ENCODE results near the gene CACFD1.

The CACFD1 gene

DNA sequence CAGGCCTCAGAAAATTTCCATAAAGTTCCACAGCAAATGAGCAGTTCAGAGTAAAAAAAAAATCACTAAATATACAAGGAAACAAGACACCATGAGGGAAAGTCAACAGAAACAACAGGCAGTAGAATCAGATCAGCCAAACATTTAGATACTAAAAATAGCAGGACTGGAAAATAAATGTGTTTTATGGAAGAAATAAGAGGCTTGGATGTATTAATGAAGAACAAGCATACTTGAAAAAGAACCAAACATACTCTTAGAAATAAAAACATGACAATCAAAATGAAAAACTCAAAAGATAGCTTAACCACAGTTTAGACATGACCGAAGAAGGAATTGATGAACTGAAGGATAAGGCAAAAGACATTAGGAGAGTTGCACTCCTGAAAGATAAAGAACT, 42.3 kb downstream of the CACFD1 start:
- DNase-seq, result no peak

DNA sequence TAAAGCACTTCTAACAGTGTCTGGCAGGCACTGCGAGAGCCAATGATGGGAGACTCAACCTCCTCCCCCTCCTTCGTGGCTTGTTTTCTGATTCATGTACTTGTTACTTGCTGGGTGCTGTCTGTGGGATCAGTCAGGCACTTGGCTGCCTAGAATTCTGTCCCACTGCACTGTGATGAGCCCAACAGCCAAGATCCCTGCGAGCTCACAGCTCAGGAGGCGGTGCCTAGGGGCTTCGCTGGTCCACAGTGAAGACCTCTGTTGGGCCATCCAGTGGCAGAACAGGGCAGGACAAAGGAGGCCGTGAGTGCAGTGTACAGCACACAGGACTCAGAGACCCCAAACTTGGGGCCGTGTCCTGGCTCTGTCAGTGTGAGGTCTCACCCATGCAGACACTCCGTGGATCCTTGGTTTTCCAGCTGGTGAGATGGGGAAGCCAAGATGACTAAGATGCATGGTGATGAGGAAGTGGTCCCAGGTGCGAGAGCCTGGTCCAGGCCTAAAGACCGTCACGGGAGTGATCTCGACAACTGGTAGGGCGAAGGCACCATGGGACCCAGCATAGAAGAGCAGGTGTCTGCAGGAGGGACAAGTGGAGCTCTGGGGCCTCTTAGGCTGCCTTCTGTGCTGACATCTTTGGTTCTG, 45.5 kb downstream of the CACFD1 start:
- no peak for DNase-seq

GRCh38 chr9:133505901-133506652, 46.3 kb downstream of the CACFD1 start:
- DNase-seq, result no peak

DNA sequence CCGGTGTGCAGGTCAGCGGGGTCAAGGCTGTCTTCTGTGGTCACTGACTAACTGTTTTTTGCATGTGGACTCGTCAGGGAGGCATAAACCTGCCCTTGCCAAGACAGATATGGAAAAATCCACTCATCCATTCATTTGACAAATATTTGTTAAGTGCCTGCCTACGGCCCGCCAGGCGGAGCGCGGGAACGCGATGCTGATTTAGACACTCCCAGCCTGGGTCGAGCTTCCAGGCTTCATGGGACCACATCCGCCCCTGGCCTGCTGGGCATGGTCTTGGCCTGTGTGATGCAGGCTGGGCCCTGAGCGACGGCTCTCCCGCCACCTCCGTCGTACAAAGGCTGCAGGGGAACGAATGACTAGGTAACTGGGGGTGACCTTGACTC, 46.9 kb downstream of the CACFD1 start:
- no peak for DNase-seq

GRCh38 chr9:133507246-133507965, 47.6 kb downstream of the CACFD1 start:
- DNase-seq, result no peak

DNA sequence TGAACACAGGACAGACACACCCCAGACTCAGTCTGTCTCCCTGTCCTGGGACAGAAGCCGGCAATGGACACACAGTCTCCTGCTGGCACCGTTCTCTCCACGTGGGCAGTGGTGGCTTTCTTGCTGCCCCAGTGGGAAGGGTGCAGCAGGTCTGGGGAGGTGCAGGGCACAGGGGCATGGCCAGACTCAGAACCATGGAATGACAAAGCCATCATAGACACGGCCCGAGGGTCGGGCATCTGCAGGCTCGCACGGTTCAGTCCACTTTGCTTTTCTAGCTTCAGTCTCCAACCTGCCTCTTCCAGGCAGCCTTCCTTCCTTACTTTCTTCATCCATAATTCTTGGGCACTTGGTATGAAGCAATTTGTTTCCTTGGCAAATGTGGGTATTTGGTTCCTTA, 48.3 kb downstream of the CACFD1 start:
- no peak for DNase-seq

DNA sequence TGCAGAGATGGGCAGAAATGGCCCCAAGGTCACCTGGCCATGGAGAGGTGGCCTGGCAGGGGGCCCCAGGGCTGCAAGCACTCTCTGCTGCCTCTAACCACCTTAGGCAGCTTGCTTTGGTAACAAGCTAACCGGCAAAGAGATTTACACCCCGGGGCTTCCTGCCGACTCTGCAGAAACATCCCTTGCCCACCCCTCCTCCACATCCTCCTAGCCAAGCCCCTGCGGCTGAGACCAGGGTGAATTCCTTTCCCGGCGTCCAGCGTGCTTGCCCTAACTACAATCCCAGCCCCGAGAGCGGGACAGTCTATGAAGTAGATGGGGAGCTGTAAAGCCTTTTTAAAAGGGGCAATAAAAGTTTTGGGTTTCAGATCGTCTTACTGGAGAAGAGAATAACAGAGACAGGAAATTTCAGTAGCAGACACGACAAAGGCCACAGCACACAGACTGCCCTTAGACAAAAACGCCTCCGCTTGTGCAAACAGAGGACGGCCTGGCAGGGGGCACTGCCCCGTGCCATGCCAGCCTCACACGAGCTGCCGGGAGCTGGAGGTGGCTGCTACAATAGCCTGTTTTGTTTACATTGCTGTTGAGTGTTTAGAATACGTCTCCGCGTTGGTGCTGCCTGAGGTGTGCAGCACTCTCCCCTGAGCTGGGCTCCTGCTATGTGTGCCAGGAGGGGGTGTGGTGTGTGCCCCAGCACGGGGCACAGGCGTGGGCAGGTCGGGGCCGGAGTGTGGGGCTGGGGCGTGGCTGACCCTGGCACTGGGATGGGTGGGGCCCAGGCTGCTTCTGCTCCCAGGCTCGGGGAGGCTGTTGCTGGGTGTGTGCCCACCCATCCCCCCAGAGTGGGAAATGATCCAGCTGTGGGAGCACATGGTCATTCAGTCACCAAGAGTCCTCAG, 49.7 kb downstream of the CACFD1 start:
- DNase-seq, result no peak

DNA sequence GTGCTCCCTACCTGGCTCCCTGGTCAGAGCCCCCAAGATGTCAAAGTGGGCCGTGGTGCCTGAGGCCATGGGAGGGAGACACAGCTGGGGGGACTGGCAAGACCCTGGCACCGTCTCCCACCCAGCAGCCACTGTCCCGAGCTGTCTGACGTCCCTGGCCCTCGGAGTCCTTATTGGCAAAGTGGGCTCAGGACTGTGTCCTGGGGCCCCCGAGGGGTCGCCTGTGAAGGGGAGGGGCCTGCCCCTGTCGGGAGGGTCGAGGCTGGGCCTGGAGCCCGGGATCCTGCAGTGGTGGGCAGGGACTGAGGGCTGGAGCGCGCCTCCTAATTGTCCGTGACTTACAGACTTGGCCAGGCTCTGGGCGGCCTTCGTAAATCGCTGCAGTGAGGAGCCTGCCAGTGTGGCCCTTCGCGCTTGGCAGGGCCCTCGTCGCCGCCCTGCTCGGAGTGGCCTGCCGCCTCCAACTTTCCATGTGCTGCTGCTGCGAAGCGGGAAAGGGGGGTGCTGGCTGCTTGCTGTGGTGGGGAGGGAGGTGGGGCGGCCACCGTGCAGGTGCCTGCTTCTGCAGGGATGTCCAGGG, 51.2 kb downstream of the CACFD1 start:
- DNase-seq, result no peak

DNA sequence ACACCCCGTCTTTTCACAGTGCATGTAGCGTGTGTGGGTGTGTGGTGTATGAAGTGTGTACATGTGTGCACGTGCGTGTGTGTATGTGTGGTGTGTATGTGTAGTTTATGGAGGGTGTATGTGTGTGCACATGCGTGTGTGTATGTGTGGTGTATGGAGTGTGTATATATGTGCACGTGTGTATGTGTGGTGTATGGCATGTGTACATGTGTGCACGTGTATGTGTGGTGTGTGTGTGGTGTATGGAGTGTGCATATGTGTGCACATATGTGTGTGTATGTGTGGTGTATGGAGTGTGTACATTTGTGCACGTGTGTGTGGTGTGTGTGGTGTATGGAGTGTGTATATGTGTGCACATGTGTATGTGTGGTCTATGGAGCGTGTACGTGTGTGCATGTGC, 51.8 kb downstream of the CACFD1 start:
- no peak for DNase-seq

- no peak for DNase-seq
Observed at GRCh38 chr9:133512253-133513213, 52.8 kb downstream of the CACFD1 start.

GRCh38 chr9:133513214-133514100, 53.7 kb downstream of the CACFD1 start:
- DNase-seq, result no peak

GRCh38 chr9:133514460-133515239, 54.9 kb downstream of the CACFD1 start:
- no peak for DNase-seq

DNA sequence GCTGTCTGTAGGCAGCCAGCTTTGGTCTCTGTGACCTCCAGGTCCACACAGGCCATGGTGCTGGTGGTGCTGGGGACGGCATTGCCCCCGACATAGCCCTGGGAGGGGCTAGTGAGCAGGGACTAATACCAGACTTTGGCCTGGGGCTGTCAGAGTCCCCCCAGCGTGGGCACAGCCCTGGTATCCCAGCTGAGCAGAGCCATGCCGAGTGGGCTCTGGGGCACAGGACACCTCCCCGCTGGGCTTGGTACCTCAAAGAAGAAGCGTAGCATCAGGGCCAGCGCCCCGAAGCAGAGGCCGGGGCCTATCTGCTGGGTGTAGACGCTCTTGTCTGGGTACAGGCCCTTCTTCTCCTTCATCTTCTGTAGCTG, 55.4 kb downstream of the CACFD1 start:
- no peak for DNase-seq

GRCh38 chr9:133515615-133516255, 56.0 kb downstream of the CACFD1 start:
- no peak for DNase-seq

DNA sequence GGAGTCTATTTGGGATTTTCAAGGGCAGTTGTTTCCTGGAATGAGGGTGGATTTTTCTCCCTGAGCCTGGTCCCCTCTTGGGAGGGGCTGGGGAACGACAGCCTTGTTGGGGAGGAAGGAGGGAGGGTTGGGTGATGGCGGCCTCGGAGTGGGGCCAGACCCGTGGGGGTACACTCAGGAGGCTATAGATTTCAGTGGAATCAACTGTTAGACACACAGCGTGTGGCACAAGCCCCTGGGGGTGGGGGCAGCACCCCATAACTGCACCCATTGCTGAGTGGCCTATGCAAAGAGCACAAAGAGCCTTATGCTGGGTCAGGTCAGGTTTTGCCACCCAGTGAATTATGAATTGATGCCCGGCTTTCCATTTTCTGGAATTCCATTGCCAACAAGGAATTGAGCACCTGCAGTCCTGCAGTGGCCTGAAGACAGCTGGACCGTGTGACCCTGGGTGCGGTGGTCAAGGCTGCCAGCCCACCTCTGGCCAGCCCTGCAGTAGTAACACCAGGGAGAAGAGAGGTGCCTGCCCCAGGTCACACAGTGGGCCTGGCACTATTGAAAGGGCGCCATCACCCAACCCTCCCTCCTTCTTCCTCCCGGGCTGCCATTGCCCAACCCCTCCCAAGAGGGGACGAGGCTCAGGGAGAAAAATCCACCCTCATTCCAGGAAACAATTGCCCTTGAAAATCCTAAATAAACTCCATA, 56.6 kb downstream of the CACFD1 start:
- no peak for DNase-seq

DNA sequence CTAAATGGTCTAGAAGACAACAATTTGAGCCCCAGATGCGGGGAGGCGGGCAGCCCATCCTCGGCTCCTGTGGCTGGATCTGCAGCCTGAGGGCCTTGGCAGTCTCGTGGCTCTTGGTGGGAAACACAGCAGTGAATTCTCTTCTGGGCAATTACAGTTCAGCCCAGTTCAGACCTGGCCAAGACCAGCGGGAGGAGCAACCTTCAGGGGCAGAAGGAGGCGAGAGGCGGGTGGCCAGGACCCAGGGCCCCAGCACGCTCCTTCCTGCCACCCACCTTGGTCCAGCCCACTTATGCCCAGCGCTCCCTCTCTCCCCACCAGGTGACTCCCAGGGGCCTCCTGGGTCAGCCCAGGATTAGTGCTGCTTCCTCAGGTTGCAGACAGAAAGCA, 57.2 kb downstream of the CACFD1 start:
- no peak for DNase-seq

- DNase-seq, result no peak
Observed at GRCh38 chr9:133517711-133518110, 57.9 kb downstream of the CACFD1 start.

GRCh38 chr9:133518200-133518599, 58.4 kb downstream of the CACFD1 start:
- no peak for DNase-seq

All from inflammatory macrophage (primary cell).